ENCODE measurements around the gene FGF4.

FGF4 gene

GRCh38 chr11:69807106-69807815, 32.1 kb upstream of the FGF4 start:
- no peak for DNase-seq

- DNase-seq, result no peak
These were observed 29.8 kb upstream of the FGF4 start for GRCh38 chr11:69804769-69805508.

GRCh38 chr11:69803604-69804218, 28.6 kb upstream of the FGF4 start:
- no peak for DNase-seq

- no peak for DNase-seq
These were observed 27.9 kb upstream of the FGF4 start for GRCh38 chr11:69803022-69803421.

GRCh38 chr11:69802590-69802989, 27.4 kb upstream of the FGF4 start:
- no peak for DNase-seq

- peak; percentile 22 for DNase-seq
These were observed 26.6 kb upstream of the FGF4 start for GRCh38 chr11:69801513-69802335.

GRCh38 chr11:69800278-69800677, 25.1 kb upstream of the FGF4 start:
- DNase-seq, result no peak

GRCh38 chr11:69799582-69799981, 24.4 kb upstream of the FGF4 start:
- DNase-seq, result no peak

- DNase-seq, result no peak
These were observed 24.0 kb upstream of the FGF4 start for GRCh38 chr11:69799097-69799496.

GRCh38 chr11:69797737-69798528, 22.8 kb upstream of the FGF4 start:
- DNase-seq, result no peak

- DNase-seq, result no peak
These were observed 22.0 kb upstream of the FGF4 start for GRCh38 chr11:69797156-69797555.

- DNase-seq, result no peak
These were observed 20.9 kb upstream of the FGF4 start for GRCh38 chr11:69796063-69796462.

GRCh38 chr11:69791276-69792180, 16.4 kb upstream of the FGF4 start:
- DNase-seq, result no peak

GRCh38 chr11:69788956-69789355, 13.8 kb upstream of the FGF4 start:
- no peak for DNase-seq

GRCh38 chr11:69787906-69788305, 12.8 kb upstream of the FGF4 start:
- no peak for DNase-seq

GRCh38 chr11:69787457-69787856, 12.3 kb upstream of the FGF4 start:
- DNase-seq, result no peak

- DNase-seq, result no peak
These were observed 6.1 kb upstream of the FGF4 start for GRCh38 chr11:69781241-69781640.

GRCh38 chr11:69778373-69778772, 3.2 kb upstream of the FGF4 start:
- no peak for DNase-seq

- DNase-seq, result no peak
These were observed 583 bp downstream of the FGF4 start for GRCh38 chr11:69774354-69775162.

- no peak for DNase-seq
These were observed 1.4 kb downstream of the FGF4 start for GRCh38 chr11:69773626-69774353.

Data from CD4-positive, alpha-beta T cell treated with Interleukin-21 for 1 hour (primary cell).